HG02884 (cell line): ENCODE measurements around the gene FUOM.

Experiments used
- ATAC-seq: cut with Tn5 transposase; IDR thresholded peaks from one replicate; pipeline ENCODE4 v1.9.1; 2021; ENCODE audit warnings: mild to moderate bottlenecking, moderate library complexity; ENCODE audit not compliant: unreplicated experiment

FUOM gene

DNA sequence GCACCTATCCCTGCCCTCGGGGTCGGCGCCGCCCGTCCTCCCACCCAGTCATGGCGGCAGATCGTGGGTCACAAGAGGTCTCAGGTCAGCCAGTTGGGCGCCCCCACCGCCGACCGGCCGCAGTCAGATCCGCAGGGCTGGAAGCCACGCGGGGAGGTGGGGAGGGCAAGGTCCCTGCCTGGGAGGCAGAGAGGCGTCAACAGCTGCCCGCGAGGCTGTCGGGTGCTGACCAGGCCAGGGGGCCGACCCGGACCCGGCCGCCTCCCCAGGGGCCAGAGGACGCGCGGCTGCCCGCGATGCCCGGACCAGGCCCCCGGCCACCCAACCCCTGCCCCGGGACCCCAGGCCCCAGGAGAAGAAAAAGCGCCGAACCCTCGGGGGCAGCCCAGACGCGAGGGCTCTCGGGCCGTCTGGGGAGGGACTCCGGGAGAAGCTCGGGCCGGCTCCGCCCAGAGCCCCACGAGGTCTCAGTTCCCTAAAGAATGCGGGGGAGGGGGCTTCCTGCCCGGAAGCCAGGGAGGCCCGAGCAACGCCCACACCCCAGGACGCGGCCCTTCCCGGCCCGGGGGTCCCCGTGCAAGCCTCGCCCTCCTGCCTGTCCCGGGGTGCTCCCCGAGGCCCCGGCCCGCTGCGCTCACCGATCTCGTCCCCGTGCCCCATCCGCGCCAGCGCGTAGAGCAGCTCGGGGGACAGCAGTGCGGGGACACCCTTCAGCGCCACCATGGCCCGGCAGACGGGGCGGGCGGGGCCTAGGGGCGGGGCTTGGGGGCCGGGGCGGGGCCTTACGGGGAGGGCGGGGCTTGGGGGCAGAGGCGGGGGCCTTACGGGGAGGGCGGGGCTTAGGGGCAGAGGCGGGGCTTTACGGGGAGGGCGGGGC, at the start of gene FUOM:
Gene FUOM, minus strand, starts transcription at position 735 of the 877 bp plus-strand sequence. Its CDS starts 12 bp downstream, at position 723.
- ATAC-seq: peak; percentile 68

GRCh38 chr10:133405844-133406527, 48.2 kb upstream of the FUOM start:
- no peak for ATAC-seq

GRCh38 chr10:133405272-133405671, 47.5 kb upstream of the FUOM start:
- ATAC-seq: no peak

DNA sequence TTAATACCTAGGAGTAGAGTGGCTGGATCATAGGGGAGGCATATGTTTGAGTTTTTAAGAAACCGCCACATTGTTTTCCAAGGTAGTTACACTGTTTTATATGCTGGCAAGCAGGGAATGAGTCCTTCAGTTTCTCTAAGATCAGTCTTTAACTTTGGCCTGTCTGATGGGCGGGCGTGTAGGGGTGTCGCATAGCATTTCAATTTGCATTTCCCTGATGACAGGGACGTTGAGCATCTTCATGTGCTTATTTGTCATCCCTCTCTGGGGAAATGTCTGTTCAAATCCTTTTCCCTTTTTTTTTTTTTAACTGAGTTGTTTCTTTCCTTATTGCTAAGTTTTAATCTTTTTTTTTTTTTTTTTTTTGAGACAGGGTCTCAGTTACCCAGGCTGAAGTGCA, 46.0 kb upstream of the FUOM start:
- no peak for ATAC-seq

DNA sequence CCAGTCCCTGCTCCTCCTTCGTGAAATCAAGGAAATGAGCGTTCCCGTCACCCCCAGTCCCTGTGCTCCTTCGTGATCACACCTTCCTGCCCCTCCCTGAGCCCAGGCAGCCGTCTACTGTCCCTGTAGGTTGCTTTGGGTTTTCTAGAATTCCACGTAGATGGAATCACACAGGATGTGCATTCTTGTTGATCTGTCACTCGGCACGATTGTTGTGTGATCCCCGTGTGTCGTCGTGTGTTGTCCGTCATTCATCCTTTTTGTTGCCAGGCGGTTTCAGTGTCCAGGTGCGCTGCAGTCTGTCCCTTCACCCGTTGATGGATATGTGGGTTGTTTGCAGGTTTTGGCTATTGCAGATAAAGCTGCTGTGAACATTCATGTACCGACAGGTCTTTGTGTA, 45.5 kb upstream of the FUOM start:
- ATAC-seq: no peak

- no peak for ATAC-seq
Observed at GRCh38 chr10:133401981-133402725, 44.3 kb upstream of the FUOM start.

GRCh38 chr10:133401500-133401899, 43.7 kb upstream of the FUOM start:
- no peak for ATAC-seq

- peak; percentile 64 for ATAC-seq
Observed at GRCh38 chr10:133400624-133401424, 43.0 kb upstream of the FUOM start.

DNA sequence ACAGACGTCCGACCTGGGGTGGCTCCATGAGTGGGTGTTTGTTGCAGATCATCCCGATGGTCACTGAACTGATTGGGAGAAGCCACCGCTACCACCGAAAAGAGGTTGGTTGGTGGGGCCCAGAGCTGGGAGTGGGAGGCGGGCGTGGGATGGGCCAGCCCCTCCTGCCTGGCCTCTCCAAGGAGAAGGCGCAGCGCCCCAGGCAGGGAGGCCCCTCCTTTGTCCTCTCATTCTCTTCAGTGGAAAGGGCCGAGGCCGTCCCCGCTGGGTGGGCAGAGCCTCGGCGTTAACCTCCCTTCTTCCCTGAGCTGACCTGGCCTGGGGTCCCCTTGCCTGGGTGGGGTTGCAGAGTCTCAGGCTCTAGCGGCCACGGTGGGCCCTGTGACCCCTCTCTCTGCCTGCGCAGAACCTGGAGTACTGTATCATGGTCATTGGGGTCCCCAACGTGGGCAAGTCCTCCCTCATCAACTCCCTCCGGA, 41.3 kb upstream of the FUOM start:
- ATAC-seq: no peak

DNA sequence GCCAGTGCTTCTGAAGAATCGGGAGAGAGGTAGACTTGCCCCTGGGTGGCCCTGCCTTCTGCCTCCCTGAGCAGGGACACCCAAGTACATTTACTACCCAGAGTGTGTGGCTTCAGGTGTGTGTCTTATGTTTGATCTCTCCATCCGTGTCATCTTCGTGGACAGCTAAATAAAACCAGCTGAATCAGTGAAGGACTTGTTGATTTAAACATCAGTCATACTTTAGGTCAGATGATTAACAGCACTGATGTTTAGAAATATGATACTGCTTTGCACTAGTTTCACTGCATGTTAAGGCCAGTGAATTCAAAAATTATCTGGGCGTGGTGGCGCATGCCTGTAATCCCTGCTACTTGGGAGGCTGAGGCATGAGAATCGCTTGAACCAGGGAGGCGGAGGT, 40.1 kb upstream of the FUOM start:
- no peak for ATAC-seq

DNA sequence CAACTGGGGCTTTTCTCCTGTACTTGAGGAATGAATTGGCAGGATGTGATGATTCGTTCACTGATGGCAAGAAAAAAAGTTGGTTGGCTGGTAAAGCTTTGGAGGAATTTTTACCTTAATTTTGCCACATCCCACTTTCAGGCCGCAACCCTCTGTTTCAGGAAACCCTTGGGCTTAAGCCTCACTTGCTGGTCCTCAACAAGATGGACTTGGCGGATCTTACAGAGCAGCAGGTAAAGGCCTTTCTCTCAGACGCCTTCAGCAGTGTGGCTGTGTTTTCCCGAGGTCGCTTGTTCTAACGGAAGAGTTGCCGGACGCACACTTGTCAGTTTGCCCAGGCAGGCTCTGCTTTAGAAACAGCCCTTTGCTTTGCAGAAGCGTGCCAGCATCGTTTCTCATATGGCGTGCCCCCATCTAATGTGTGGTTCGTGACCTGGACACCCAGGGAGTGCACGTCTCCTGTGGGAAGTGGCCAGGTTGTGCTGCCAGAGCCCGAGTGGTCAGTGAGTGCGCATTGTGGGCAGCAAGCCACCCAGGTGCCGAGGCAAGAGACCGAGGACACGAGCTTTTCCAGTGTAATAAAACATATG, 38.3 kb upstream of the FUOM start:
- ATAC-seq: no peak

GRCh38 chr10:133394801-133395221, 37.0 kb upstream of the FUOM start:
- ATAC-seq: no peak

GRCh38 chr10:133394064-133394663, 36.3 kb upstream of the FUOM start, which contains the start of gene MTG1:
Gene MTG1, plus strand, starts transcription at chr10:133394157. Its CDS starts 64 bp downstream, at chr10:133394221.
- peak; percentile 53 for ATAC-seq

DNA sequence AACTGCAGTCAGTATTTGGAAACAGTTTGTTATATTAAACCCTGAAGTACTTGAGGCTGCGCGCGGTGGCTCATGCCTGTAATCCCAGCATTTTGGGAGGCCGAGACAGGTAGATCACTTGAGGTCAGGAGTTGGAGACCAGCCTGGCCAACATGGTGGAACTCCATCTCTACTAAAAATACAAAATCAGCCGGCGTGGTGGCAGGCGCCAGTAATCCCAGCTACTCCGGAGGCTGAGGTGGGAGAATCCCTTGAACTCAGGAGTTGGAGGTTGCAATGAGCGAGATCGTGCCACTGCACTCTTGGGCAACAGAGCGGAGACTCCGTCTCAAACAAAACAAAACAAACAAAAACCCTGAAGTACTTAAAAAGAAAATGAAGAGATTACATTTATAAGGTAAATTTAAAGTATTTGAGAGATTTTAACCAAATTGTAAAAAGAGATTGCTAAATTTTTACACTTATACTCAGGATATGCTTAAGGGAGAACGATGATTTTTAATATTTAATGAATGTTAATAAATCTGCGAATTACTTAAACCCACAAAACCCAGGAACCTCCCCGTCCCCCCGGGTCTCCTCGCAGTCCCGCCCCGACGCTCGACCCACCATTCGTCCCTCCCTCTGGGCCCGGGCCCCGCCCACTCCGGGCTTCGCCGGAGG, 35.7 kb upstream of the FUOM start:
- ATAC-seq: no peak

GRCh38 chr10:133391761-133392518, 34.1 kb upstream of the FUOM start:
- ATAC-seq: no peak

DNA sequence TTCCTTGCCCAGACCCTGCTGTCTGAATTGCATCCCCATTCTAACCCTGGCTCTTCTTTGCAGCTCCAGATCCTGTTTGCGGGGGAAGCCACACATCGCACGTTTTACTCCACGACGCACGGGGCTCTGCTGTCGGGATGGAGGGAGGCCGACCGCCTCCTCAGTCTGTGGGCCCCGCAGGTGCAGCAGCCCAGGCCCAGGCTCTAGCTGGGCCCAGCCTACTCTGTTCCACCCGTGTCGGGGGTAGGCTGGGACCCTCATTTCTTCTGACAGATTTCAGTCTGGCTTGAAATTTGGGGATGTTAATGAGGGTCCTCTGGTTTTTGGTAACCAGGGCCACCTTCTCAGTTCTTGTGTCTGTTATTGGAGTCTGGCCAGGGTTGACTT, 33.4 kb upstream of the FUOM start:
- no peak for ATAC-seq

- ATAC-seq: no peak
Observed at GRCh38 chr10:133390597-133391248, 32.9 kb upstream of the FUOM start.
